GM21717 (cell line): ENCODE measurements around the gene PTCD1.
A peak's percentile ranks its signal among the peaks of the same experiment; 100 is the strongest.
"Not testable (repeated sequence)": the region's sequence is repeated elsewhere in the genome, so short reads cannot be mapped to it uniquely, and the experiment has no call there.

Source experiments
- ATAC-seq: cut with Tn5 transposase; IDR thresholded peaks from one replicate; pipeline ENCODE4 v1.9.1; 2021; ENCODE audit warnings: mild to moderate bottlenecking, moderate library complexity; ENCODE audit not compliant: unreplicated experiment

Gene PTCD1

GRCh38 chr7:99387912-99388311, 50.7 kb downstream of the PTCD1 start:
- ATAC-seq: no peak

DNA sequence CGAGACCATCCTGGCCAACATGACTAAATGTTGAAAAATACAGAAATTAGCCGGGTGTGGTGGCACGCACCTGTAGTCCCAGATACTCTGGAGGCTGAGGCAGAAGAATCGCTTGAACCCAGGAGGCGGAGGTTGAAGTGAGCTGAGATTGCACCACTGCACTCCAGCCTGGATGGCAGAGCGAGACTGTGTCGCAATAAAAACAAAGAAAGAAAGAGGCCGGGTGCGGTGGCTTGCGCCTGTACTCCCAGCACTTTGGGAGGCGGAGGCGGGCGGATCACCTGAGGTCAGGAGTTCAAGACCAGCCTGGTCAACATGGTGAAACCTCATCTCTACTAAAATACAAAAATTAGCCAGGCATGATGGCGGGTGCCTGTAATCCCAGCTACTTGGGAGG, 51.4 kb downstream of the PTCD1 start:
- ATAC-seq: not testable (repeated sequence)

DNA sequence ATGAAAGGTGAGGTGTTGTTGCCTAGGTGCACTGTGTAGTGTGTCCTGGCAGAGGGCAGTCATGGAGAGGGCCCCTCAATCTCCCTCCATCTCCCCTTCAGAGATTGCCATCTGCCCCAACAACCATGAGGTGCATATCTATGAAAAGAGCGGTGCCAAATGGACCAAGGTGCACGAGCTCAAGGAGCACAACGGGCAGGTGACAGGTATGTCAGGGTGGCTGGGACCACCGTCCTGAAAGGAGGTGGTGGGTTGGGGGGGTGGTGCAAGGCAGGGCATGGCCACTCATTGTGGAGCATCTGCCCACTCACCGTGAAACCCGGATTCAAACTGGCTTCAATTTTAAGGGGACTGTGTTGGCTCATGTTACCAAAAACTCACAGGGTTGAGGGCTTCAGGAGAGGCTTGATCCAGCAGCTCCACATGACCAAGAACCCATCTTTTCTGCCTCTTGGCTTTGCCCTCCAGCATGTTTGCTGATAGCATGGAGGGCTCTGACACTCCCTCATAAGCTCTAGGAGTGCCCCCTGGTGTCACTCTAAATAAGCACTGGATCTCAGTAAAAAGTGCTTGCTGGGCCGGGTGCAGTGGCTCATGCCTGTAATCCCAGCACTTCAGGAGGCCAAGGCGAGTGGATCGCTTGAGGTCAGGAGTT, 51.9 kb downstream of the PTCD1 start:
- no peak for ATAC-seq

GRCh38 chr7:99385564-99385963, 53.0 kb downstream of the PTCD1 start:
- ATAC-seq: no peak

GRCh38 chr7:99384523-99384922, 54.1 kb downstream of the PTCD1 start:
- no peak for ATAC-seq

DNA sequence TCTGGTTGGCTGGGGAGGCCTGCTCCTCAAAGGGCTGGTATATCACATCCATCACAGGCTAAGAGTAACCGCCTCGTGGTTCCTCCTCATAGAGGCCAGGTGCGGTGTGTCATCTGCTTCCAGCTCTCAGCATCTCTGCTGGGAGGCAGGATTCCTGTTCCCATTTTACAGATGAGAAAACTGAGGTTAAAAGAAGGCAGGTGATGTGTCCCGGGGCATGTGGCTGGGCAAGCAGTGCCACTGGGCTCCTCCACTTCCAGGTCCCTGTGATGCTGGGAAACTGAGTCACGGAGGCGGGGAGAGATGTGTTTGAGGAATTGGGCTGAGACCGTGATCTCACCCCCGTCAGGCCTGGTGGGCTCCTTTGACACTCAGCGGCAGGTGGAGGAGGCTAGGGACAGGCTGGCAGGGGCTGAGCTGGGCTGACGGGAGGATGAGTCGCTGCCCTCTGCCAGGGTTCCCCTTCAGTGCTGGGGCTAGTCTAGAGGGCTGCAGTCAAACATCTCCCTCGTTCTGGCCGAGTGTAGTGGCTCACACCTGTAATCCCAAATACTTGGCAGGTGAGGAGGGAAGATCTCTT, 54.7 kb downstream of the PTCD1 start:
- no peak for ATAC-seq

DNA sequence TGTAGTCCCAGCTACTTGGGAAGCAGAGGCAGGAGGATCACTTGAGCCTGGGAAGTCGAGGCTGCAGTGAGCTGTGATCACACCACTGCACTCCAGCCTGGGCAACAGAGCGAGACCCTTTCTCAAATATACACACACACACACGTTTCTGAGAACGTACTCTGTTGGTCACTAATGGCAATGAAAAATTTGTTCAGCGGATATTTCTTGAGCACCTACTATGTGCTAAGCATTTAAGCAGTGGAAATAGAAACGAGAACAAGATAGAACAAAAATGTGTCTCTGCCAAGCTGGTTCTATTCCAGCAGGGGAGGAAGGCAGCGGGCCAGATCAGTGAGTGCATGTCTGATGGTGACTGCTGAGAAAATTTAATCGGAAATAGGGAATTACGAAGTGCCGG, 55.4 kb downstream of the PTCD1 start:
- ATAC-seq: no peak

GRCh38 chr7:99381664-99382075, 56.9 kb downstream of the PTCD1 start:
- no peak for ATAC-seq

DNA sequence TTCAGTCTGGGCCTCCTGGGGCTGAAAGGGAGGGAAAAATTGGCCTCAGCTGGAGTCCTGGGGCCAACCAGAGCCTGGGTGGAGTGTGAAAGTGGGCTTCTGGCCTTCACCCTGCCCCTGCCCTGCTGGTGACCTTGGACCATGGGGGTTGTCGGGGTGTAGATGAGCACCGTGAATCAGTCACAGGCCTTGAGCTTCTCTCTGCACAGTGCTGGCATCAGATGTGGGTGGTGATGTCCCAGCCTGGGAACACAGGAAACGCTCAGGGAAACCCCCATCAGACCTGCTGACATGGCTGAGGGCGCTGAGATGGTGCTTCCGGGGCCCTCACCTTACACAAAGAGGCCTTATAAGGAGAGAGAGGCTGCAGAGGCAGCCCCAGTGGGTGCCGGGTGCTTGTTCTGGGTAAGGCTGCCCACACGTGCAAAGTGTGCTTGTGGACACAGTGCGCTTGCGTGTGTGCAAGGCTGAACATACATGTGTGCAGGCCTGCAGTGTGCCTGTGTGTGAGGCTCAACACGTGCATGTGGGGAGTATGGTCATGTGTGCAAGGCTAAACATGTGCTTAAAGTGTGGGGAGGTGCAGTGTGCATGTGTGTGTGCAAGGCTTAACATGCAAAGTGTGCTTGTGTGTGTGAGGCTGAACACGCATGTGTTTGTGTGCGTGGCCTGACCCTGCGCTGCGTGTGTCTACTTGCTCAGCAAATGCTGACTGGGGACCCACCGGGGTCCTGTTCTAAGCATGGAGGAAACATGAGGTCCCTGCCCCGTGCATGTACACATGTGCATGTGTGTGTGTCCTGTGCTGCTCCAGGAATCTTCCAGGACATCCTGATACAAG, 57.6 kb downstream of the PTCD1 start:
- ATAC-seq: peak; percentile 63

- ATAC-seq: peak; percentile 43
These were observed 58.4 kb downstream of the PTCD1 start for GRCh38 chr7:99380032-99380822.

GRCh38 chr7:99379693-99380031, 58.9 kb downstream of the PTCD1 start:
- ATAC-seq: not testable (repeated sequence)

DNA sequence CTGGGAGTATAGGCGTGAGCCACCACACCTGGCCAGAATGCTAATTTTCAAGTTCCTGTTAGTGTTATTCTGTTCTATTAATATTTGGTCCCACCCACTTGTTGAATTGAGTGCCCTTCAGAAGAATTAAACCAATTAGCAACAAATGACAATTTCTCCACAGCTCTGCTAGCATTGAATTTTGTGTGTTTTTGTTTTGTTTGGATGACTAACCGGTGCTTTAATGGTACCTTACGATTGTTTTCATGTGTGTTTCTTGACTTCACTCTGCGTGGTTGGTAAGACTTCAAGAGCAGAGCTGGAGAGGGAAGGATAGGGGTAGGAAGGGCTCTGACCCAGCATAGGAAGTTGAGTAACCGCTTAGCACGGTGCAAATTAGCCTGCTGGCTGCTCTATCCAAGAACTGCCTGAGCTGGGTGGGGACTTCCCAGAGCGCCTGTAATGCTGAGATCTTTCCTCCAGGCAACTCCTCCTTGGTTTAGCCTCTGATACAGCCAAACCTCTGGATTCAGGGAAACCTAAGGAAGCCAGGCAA, 59.5 kb downstream of the PTCD1 start:
- ATAC-seq: peak; percentile 27

DNA sequence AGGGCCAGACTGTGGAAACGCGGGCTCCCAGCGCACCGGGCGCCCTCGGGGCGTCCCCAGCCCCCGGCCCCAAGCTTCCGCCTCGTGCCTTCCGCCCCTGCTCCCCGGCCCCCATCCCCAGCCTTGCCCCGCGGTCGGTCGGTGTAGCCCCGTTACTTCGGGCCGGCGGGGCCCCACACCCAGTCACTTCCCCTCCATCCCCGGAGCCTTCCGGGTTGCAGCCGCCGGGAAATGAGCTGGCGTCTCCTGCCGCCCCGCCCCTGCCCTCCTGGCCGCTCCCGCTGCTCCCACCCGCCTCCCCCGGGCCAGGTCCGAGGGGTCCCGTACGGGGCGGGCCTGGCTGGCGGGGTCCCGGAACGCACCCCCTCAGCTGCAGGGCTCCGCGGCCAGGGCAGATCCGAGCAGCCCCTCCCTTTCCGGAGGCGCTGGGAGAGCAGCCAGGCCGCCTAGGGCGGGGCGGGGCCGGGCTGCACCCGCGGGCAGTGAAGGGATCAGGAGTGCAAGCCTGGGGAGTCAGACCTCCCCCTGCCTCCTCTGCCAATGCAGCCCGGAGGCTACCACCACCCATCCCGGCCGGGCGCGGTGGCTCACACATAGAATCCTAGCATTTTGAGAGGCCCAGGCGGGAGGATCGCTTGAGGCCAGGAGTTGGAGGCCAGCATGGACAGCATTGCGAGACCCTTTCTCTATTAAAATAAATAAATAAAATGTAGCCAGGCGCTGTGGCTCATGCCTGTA, 63.4 kb downstream of the PTCD1 start:
- ATAC-seq: peak; percentile 45

- peak; percentile 54 for ATAC-seq
These were observed 64.2 kb downstream of the PTCD1 start, which contains the start of gene ARPC1B for GRCh38 chr7:99374111-99375064. Gene ARPC1B, plus strand, starts transcription at chr7:99374730. Its CDS starts 10,985 bp downstream, at chr7:99385715.

DNA sequence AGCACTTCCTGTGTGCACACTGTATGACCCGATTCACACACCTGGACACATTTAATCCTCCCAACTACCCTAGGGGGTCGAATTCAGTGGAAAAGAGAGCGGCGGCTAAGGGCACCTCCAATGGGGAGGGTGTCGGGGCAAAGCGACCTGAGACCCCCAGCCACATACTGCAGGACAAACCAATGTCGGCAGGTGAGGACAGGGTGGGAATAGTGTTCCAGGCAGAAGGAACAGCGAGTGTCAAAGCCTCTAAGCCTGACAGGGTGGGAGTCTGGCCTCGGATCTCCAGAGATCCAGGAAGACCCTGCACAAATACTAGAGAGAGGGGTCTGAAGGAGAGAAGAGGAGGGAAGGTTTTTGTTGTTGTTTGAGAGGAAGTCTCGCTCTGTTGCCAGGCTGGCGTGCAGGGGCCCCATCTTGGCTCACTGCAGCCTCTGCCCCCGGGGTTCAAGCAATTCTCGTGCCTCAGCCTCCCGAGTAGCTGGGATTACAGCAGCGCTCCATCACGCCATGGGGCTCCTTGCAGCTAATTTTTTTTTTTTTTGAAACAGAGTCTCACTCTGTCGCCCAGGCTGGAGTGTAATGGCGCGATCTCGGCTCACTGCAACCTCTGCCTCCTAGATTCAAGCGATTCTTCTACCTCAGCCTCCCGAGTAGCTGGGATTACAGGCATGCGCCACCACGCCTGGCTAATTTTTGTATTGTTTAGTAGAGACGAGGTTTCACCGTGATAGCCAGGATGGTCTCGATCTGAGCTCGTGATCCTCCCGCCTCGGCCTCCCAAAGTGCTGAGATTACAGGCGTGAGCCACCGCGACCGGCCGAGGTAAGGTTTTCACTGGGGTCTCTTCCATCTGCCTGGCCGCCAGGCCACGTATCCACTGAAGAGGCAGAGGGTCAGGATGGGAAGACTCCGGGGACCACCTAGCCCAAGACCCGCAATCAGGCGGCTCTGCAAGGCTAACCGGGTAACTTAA, 65.2 kb downstream of the PTCD1 start:
- ATAC-seq: no peak

- no peak for ATAC-seq
These were observed 66.1 kb downstream of the PTCD1 start for GRCh38 chr7:99372275-99373090.

DNA sequence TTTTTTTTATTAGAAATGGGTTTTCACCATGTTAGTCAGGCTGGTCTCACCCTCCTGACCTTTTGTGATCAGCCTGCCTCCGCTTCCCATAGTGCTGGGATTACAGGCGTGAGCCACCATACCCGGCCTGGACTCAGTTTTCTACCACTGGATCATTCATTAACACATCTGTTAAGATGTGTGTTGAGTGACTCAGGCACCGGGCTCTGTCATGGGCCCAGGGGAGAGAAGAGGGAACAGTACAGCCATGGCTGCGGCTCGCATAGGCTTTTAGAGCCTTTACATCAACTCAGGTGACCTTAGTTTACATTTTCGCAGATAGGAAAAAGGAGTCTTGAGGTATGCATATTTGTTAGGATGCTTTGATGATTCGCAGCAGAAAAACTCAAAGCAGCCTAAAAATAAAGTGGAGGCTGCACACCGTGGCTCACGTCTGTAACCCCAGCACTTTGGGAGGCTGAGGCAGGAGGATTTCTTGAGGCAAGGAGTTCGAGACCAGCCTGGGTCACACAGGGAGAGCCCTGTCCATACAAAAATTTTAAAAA, 67.2 kb downstream of the PTCD1 start:
- no peak for ATAC-seq
